Stimulated activated CD8-positive, alpha-beta memory T cell treated with anti-CD3 and anti-CD28 coated beads, Interleukin-12 subunit alpha, Interleukin-12 subunit beta, amount 100 ng/mL, for 24 hours (primary cell): ENCODE results near the gene SLC9B2.

Experiments
- DNase-seq: peaks from one replicate; pipeline ENCODE4 v3.0.0-alpha.2; 2020; ENCODE audit errors: extremely low read depth

SLC9B2 gene

GRCh38 chr4:103075894-103076746 is 441 bp downstream of the SLC9B2 start:
- peak; percentile 24 for DNase-seq

DNA sequence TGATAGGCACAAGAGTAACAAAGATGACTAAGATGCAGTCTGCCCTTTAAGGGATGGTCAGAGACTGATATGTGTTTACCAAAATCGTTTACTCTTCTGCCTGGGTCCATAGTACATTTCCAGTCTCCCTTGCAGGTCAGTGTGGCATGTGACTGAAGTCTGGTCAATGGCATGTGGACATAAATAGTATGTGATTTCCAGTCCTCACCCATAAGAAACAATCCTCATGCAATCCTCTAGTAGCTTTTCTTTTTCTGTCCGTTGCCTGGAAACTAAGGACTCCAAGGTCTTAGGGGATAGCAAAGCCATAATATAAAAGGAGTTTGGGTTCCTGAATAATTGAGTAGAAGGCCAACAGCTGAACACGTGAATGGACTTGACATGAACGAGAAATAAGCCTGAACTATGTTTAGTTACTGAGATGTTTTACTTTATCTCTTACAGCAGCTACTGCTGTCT is 1.1 kb downstream of the SLC9B2 start:
- no peak for DNase-seq

- no peak for DNase-seq
These were observed 1.7 kb downstream of the SLC9B2 start for GRCh38 chr4:103074744-103075434.

DNA sequence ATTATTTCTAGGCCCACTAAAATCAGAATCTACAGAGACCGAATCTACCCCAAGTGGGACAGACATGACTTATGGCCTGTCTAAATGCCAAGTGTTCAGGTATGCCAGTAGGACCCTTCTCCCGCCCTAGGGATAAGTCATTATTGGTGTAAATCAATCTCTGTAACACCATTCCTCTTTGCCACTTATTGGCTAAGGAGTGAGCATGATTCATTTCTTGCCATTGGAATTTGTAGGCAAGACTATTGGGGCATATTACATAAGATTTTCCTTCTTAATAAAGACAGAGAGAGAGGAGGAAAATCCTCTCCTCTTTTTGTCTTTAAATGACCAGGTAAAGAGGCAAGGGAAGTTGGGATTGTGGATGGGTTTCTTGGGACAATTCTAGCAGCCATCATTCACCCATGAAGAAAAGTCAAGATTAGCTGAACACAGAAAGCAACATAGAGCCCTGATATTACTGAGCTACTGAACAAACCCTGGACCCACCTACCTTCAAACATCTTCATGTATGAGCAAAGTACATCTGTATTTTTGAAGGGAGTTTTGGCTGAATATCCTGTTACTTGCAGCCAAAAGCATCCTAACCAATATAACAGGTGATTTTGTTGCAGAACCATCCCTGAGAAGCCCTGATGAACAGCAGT is 2.6 kb downstream of the SLC9B2 start:
- DNase-seq = no peak

GRCh38 chr4:103067841-103068547 is 8.6 kb downstream of the SLC9B2 start:
- no peak for DNase-seq

DNA sequence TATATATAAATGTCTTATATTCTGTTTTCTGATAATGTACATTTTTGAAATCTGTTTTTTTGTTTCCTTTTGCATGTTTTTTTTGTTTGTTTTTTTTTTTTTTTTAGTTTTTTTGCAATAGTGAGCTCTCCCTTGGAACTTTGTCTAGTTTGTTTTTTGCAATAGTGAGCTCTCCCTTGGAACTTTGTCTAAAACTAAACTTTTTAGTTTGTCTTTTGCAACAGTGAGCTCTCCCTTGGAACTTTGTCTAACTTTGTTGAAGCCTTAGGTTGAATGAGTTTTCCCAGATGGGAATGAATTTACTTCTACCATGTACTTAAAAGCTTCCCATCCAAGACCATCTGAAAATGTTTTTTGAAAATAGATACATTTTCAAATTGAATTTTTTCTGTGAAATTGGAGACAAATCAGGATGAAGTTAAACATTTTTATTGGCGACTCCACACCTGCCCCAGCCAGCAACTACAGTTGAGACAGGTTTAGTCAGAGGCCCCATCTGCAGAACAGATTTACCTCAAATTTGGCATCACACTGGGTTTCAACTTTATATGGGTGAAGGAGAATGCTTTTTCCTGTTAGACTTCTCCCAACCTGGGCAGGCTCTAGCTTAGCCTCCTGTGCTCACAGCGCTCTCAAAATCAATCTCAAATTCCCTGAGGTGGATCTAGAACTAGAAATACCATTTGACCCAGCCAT is 16.0 kb downstream of the SLC9B2 start:
- DNase-seq = no peak

DNA sequence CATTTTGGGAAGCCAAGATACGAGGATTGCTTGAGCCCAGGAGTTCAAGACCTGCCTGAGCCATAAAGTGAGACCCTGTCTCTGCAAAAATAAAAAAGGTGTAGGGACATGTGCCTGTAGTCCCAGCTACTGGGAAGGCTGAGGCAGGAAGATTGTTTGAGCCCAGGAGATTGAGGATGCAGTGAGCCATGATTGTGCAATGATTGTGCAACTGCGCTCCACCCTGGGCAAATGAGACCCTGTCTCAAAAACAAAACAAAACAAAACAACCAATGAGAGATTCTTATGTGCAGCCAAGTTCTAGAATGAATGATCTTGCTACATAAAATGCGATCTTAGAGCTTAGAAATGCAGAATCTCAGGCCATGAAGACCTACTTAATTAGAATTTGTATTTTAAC is 22.5 kb downstream of the SLC9B2 start:
- no peak for DNase-seq

DNA sequence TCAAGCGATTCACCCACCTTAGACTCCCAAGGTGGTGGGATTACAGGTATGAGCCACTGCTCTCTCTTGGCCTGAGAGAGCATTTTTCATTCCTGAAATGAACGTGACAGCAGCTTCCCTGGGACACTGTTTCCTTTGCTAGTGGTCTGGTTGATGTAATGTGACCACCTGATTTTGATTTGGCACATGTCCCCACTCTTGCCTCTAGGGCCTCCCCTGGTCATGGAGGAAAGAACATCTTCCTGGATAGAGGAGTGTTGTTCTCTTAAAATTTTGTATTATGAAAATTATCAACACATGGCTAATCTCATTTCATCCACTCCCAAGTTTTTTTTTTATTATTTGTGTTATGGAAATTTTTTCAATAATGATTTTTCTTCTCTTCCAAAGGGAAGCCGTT is 23.8 kb downstream of the SLC9B2 start:
- no peak for DNase-seq

DNA sequence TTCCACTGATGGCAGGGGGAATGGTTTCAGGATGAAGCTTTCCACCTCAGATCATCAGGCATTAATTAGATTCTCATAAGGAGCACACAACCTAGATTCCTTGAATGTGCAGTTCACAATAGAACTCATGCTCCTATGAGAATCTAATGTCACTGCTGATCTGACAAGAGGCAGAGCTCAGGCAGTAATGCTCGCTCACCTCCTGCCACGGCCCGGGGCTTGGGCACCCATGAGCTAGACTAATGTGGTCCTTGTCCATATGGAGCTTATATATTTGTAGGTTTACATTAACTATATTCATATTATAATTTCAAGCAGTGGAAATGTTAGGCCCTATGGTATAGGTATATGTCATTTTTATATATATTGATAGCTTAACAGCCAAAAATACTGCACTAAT is 24.4 kb downstream of the SLC9B2 start:
- no peak for DNase-seq

DNA sequence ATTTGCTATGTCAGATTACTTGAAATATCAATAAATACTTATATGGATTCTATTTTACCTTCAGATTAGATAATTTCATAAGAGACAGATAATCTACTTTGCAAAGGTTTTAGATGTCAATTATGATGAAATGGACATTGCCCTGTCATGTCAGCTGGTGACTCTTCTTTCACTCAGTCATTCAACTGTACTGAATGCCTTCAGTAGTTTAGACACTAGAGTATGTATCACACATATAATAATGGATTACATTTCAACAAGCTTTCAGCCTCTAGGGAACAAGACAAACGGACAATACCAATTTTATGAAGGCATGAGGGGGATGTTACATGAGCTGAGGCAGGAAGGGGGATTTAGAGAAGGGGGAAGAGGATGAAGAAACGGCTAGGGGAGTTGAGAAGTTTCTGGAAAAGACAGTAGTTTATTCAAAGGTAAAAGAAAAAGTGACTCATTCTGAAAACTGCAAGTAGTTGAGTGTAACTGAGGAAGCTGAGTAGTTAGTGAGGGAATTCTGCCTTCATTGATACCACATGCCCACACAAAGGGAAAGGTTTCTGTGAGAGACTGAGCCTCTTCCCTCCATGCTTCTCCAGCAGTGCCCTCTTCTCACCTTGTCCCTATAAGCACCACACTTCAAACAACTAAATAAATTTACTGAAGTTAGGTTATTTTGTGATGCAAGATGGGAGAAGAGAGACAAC is 25.7 kb downstream of the SLC9B2 start:
- no peak for DNase-seq

DNA sequence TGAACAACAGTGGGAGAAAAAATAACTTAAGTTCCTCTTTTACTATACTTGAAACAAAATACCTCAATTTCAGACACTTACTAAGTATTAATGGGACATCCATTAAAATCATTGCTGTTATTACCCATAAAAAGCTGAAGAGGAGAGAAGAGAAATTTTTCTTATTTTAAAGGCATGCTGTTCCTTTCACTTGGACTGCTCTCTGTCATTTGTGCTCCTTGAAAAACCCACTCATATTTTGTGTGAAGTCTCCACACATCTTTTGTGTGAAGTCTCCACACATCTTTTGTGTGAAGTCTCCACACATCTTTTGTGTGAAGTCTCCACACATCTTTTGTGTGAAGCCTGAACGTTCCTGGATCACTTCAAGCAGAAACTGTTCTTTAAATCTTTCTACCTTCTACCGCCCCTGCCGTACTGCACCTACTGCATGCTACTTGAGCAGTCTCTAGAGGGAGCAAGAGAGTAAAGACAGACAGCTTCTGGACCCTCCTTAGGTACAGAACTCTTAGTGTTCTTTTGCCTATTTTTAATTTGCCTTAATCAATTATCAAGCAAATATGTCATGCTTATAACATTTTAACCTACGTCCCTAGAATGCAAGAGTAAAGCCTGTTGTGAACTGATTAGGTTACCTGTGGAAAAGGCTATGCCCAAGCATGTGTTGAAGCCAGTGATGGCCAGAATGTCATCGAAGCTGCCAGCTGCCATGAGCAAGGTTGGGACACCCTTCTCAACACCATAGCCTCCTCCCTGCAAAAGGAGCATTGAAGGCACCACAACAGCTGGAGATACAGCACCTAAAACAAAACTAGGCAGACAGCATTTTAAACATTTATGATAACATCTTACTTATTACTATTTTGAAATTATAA is 29.9 kb downstream of the SLC9B2 start:
- no peak for DNase-seq

GRCh38 chr4:103044183-103044582 is 32.4 kb downstream of the SLC9B2 start:
- DNase-seq = no peak

- DNase-seq = no peak
These were observed 40.4 kb downstream of the SLC9B2 start for GRCh38 chr4:103036169-103036568.

- no peak for DNase-seq
These were observed 44.0 kb downstream of the SLC9B2 start for GRCh38 chr4:103032574-103032973.

GRCh38 chr4:103030791-103031190 is 45.8 kb downstream of the SLC9B2 start:
- DNase-seq = no peak

DNA sequence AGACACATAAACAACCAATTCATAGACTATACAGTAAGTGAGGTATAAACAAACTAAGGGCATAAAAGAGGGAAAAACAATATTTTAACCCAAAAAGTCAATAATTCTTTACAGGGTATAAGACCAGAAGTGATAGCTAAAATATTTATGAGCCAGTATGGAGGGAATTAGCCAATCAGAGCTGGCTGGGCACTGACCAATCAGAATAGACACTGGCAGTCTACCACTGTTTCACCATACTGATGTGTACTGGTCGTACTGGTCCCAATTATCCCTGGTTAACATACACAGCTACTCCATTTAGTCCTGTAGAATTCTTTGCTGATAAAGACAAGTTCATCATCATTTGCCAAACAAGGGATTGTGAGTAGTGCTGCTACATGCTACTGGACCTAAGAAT is 47.3 kb downstream of the SLC9B2 start:
- DNase-seq = no peak

DNA sequence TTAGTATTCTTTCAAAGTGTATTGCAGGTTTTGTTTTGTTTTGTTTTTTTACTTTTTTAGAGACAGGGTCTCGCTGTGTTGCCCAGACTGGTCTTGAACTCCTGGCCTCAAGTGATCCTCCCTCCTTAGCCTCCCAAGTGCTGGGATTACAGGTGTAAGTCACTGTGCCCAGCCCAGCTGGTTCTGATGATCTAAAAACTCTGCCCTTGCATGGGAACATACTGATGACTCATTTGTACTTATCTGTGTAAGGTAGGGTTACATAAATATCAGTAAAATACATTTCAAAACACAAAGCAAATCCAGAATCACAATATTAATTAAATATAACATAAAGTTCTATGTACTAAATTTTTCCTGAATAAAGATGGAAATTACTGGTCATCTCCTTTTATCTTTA is 49.7 kb downstream of the SLC9B2 start:
- no peak for DNase-seq

- DNase-seq = no peak
These were observed 51.6 kb downstream of the SLC9B2 start for GRCh38 chr4:103024996-103025395.

DNA sequence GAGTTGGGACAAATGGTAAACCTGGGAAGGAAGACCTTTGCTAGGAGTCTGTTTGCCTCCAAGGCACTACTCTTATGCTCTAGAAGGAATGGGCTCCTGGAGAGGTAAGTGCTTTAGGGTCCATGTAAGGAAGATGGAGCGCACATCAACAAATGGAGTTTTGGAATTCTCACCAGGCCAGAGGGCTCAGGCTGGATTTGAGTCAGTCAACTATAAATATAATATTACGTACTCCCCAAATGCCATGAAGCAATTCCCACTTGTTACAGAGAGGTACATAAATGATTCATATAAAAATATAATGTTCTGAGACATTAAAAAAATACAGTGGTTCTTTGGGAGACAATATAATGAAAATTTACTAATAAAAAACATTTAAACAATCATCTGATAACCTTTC is 55.4 kb downstream of the SLC9B2 start:
- no peak for DNase-seq
